ENCODE measurements around the gene GDF7.
A peak's percentile ranks its signal among the peaks of the same experiment; 100 is the strongest.

Gene GDF7

GRCh38 chr2:20728114-20728758, 61.3 kb downstream of the GDF7 start:
- TF ChIP-seq, protein P1, sequence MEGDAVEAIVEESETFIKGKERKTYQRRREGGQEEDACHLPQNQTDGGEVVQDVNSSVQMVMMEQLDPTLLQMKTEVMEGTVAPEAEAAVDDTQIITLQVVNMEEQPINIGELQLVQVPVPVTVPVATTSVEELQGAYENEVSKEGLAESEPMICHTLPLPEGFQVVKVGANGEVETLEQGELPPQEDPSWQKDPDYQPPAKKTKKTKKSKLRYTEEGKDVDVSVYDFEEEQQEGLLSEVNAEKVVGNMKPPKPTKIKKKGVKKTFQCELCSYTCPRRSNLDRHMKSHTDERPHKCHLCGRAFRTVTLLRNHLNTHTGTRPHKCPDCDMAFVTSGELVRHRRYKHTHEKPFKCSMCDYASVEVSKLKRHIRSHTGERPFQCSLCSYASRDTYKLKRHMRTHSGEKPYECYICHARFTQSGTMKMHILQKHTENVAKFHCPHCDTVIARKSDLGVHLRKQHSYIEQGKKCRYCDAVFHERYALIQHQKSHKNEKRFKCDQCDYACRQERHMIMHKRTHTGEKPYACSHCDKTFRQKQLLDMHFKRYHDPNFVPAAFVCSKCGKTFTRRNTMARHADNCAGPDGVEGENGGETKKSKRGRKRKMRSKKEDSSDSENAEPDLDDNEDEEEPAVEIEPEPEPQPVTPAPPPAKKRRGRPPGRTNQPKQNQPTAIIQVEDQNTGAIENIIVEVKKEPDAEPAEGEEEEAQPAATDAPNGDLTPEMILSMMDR (IDR thresholded peaks at IDR 0.05; ENCODE audit: insufficient read depth, low read depth, low read length, missing control alignments): no peak
- H3K4me3 ChIP-seq (ENCODE audit: low read length): no peak overlapping the region
- DNase-seq (ENCODE audit: low read depth): peak; percentile 77
